GM19467 (cell line): Measurements from ENCODE around the gene NR6A1.

Experiments
- ATAC-seq: cut with Tn5 transposase; IDR thresholded peaks from one replicate; pipeline ENCODE4 v1.9.1; 2021; ENCODE audit warnings: mild to moderate bottlenecking, moderate library complexity; ENCODE audit not compliant: unreplicated experiment

Gene NR6A1

DNA sequence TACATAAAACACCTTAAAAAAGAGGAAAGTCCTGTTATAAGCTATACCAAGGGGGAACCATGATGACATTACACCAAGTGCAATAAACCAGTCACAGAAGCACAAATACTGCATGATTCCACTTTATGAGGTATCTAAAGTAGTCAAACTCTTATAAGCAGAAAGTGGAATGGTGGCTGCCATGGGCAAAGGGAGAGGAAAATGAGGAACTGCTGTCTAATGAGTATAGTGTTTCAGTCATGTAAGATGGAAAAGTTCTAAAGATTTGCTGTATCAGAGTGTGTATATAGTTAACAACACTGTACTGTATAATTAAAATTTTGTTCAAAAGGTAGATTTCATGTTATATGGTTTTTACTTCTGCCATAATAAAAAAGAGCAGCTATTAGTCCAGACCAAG lies 229.3 kb downstream of the NR6A1 start:
- no peak for ATAC-seq

DNA sequence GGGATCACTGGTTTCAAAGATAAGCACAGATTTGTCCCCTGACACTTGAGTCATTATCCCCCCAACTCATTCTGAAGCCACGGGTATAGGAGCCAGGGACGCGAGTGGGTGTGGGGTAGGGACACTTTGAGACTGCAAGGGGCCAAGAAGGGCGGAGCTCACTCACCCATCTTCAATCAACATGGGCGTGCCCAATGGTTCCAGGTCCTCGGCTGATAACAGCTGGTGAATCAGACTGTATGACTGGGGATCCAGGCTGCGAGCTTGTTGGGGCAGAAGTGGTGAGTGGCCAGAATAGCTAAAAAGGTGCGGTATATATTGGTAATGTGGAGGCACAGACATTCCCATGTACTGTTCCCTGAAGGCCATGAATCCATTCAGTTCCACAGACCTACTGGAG lies 233.2 kb downstream of the NR6A1 start:
- ATAC-seq = no peak

DNA sequence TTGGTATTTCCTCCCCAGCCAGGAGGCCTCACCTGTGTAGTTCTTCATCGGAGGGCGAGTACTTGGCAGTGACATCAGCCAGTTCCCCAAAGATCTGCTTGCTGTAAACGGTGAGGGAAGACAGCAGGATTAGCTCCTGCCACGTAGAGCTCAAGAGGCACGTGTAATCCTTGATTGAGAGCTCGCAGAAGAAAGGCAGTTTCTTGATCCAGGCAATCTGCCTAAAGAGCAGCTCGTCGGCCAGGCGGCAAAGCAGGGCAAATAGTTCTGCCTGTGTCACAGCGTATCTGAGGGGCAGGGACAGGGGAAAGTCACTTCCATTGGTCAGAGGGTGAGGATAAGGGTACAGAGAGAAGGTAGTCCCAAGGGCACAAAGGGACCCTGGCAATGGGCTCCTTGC lies 235.3 kb downstream of the NR6A1 start:
- ATAC-seq = no peak

DNA sequence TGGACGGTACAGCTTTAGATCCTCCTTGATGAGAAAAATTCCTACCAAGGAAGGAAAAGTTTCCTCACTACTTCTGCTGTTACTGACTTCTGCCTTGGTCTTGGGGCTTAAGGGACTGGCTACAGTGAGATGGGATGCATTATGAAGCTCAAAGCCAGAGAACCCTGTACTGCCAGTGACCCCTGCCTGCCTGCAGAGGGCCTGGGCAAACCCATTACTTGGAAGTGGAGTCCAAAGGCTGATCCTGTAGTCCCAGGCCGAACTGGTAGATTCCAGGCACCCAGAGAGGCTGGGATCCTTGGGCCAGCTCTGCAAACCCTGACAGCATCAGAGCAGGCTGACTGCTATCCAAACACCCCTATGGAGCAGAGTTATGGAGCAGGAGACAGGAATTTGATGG lies 238.2 kb downstream of the NR6A1 start:
- no peak for ATAC-seq

DNA sequence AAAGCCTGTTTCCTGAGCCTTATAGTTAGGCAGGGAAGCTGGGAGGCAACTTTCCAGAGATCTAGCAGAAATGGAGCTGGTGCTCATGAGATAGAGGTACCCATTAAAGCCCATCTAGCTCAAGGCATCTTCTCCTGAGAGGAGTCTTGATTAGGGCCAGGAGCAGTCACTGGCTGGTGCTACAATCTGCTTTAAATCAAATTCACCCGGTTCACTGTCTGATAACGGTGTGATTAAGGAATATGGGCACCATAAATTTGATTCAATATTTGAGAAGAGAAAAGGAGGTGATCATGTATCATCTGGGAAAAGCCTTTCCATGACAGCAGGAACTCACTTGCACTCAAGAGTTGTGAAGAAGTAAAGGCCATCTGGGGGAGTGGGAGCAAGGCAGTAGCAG lies 240.0 kb downstream of the NR6A1 start:
- ATAC-seq = no peak

DNA sequence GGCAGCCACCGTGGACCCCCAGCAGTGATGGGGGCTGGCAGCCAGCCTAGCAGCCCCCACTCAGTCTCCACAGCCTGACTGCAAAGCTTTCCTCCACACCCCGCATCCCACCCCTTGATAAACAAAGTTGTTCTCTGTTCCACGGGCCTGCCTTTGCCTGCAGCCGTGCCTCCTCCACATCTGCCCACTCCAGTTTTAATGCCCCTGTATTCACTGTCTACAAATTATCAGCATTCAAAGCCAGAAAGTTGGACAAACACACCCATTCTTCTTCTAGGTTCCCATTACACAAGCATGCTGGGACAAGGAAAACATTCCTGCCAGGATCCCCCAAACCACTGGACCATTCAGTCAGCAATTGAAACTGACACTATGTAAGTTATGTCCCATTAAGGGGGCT lies 240.9 kb downstream of the NR6A1 start:
- ATAC-seq = no peak

DNA sequence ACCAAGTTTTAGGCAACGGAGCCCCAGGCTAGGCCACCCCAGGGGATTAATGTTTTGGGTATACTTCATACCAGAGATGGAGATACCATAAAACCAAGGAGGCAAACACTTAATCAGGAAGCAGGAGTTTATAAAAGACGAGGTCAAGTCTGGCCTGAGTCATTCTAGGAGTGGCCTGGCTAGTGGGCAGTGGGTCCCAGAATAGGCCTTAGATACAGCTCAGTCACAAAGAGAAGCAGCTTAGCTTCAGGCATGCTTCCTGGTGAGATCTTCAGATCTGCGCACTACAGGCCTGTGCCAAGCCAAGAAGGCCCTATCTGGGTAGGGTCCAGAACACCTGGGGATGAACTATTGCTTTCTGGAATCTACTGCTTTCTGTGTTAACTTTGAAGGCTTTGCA lies 243.3 kb downstream of the NR6A1 start:
- no peak for ATAC-seq

DNA sequence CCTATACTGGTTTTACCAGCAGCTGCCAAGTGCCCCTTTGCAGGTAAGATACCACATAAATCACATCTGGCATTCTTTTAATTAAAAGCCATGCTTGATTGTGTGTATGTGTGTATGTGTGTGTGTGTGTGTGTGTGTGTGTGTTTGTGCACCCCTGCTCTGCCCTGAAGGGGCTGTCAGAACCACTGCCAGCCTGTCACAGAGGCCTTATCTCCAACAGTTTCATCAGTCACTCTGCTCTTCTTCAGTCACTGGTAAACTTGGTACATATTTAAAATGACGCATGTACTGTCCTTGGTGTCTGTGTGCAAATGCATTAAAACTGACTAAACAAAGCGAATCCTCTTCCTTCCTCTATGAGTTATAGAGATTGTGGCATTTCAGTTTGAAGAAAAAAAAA lies 244.9 kb downstream of the NR6A1 start:
- ATAC-seq = no peak

DNA sequence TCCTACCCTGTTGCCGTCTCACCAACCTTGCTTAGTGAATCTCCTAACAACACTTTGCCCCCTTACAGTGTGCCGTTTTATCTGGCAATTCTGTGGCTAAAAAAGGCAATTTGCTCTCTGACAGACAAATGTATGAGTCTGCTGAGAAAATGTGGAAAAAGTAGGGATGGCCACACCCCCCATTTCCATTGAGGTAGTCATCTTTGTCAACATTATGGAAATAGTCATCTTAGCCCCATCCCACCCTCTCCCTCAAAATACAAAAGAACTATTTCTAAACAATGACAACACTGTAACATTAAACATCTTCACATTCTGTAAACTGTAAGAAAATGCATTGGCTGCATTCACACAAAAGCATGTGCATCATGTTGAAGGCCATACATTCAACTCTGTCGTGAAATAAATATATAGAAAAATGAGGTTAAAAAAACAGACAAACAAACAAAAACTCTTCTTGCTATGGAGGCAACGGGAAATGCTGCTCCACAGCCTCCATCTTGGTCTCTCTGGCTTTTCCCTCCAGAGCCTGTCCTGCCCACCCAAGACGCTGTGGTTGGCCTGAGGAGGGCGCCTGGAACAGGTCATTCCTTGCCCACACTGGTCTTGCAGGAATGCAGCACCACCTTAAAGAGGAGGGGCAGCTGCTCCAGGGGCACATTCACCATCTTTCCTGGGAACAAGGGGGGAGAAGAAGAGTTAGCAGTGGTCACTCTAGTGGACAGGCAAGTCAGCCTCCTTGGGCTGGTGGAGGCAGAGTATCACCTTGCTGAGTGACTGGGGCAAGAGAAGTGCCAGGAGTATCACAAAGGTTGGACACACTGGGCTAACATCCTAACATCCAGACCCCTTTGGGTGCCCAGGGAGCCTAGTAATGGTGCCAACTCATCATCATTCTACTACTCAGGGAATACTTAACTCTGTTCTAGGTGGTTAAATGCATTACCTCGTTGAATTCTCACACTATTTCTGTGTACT lies 248.7 kb downstream of the NR6A1 start:
- no peak for ATAC-seq

DNA sequence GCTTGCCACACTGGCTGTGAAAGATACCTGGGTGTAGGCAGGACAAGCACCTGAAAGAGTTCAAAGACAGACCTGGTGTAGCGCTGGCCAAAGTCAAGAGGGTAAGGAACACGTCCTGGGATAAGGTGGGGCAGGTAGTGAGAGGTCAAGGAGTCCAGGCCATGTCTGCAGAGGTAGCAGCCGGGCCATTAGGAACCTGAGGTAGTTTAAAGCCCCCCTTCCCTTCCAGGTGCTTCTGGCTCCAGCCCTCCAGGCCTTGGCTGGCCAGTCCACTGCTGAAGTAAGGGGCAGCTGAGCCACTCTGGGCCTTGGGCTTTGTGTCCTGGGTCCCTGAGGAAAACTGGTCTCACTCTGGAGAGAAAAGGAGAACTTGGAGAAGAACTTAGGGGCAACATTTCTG lies 250.0 kb downstream of the NR6A1 start:
- no peak for ATAC-seq

DNA sequence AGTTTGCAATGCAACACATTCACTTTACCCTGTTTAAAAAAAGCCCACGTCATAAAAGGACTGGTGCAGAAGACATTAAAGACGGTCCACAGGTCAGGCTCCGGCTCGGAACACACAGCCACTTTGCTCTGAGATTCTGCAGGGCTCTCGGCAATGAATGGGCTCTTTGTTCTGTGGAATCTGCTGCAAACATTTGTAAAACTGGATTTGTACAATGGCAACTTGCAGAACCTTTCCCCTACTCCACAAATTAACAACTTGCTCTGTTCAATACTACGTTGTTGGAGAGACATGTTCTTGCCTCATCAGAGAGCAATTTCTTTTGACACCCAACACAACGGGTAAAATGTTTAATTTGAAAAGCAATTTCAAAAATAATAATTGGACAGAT lies 250.9 kb downstream of the NR6A1 start:
- ATAC-seq = no peak

DNA sequence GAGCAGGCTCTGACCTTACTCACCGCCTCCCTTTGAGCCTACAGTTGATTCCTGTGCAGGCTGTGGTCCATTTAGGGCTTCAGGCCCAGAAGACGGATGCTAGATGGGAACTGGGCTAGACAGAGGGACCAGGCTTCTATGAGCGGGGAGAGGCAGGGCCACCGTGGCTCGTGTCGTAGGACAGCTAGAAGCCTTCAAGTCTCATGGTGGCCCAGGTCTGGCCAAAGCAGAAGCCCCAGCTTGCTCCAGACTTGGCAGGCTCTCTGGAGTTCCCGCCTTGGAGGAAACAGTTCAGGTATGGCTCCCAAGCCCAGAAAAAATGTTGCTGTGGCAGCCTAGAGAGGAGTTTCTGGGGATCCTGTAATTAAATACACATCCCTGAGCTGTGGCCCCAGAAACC lies 253.0 kb downstream of the NR6A1 start:
- no peak for ATAC-seq

DNA sequence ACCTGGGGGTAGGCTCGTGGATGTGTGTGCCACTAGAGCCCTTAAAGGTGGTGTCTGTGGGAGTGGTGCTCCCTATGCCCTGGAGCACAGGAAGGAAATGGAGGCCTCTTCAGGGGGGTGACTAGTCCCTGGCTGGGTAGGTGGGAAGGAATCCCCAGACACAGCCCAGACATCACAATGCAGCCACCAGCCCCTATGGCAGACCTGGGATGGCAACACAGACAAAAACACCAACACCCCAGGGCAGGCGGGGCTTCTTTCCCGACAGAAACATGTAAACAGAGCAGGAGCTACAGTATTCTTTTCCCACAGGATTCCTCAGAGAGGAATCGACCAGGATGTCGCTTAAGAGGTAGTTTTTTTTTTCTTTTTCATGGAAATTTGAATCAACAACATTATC lies 253.5 kb downstream of the NR6A1 start:
- no peak for ATAC-seq

DNA sequence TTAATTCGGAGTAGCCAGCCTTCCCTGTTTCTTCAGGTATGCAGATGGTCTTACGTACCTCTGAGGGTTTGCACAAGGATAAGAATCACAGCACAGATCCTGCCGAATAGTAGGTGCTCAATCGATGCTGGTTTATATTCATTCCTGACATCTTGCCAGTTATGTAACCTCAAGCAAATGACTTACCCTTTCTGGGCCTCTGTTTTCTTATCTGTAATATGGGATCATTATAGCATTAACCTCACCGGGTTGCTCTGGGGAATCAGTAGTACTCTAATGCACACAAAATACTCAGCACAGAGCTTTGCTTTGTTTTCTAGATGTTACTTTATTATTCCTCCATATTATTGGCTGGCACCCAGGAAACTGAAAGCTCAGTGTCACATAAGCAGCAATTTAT lies 256.2 kb downstream of the NR6A1 start:
- ATAC-seq = no peak

DNA sequence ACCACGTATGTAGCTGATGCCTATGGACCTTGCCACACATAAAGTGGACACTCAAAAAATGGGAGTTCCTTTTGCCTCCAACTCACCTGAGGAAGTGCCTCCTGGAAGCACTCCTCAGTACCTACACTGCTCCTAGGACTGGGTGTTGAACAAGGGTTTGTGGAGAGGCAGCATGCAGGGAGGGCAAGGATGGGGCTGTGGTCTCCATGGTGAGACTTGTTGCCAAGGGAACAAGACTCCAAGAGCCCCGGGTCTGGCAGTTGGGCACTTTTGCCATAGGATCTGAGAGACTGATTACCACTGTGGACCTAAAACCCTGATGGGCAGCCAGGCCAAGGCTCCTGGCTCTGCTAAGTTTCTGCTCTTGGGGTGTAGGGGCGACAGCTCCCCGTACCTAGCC lies 257.0 kb downstream of the NR6A1 start:
- no peak for ATAC-seq

DNA sequence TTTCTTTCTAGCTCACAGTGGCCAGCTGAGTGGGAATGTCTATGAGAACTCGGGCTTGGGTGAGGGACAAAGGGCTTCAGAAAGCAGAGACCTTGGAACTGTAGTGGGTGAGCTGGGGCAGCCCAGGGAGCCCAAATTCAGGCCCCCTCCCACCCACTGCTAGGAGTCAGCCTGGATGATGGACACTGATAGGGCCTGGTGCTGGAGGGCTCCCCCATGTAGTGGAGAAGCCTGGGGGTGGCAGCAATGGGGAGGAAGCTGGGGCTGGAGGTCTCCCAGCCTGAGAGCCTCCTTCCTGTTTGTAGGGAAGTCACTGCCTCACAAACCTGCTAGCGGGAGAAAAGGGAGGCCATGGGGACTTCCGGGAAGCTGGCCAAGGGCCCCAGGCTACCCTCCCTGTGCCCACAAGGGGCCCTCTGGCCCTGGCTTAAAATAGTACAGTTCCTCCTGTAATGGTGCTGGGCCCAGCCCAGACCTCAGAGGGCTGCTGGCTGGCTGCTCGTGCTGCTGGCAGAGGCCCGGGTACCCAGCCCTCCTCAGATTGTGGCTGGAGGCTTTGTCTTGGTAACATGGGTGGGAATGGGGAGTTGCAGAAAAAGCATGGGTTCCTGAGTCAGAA lies 257.6 kb downstream of the NR6A1 start:
- no peak for ATAC-seq

DNA sequence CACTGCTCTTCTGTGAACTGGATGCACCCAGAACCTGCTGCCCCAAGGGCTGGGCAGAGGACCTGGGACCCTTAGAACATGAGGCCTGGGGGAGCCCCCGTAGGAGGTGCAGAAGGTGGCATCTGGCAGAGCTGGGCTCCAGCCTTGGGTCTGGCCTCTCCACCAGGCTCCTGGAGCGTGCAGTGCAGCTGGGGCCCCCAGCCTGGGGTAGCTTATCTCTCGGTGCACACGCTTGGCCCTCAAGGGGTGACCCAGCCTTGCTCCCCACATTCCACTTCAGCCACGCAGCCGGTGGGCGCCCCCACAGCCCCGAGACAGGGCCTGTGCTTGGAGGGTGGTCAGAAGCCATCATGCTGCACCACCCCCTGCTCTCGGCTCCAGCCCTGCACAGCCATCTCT lies 258.3 kb downstream of the NR6A1 start:
- ATAC-seq = no peak

DNA sequence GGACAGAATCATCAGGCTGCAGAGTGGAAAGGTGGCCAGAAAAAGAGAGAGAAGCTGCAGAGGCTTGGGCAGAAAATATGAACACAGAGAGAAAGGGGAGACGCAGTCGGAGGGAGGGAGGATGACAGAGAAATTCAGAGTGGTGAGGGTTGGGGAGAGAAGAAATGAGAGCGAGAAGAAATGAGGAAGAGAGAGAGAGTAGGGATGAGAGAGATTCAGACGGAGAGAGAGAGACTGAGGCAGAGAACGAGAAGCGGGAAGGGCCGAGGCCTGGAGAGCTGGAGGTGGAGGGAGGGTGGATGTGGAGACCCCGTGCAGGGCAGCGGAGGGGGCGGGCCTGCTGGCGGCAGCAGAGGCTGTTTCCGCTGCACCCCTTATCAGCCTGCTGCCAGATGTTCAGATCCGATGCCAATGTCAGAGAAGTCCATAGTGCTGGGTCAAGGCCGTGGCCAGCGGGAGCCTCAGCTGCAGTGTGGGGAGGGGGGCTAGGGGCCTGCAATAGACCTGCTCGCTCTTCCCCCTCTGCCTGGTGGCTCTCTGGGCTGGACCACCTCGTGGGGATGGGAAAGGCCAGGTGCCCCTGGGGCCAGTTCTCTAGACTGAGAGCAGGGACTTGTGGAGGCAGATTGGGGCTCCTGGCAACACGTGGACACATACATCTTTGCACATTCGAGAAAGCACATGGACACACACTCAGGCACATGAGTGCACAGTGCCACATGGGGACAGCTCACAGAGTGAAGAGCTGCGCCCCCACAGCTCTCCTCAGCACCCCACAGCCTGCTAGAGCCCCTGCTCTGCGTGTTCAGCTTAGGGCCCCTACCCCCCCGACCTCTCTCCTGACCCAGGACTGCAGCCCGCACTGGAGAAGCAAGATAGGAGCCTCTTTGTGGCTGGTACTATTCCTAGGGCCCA lies 259.0 kb downstream of the NR6A1 start:
- ATAC-seq = no peak

DNA sequence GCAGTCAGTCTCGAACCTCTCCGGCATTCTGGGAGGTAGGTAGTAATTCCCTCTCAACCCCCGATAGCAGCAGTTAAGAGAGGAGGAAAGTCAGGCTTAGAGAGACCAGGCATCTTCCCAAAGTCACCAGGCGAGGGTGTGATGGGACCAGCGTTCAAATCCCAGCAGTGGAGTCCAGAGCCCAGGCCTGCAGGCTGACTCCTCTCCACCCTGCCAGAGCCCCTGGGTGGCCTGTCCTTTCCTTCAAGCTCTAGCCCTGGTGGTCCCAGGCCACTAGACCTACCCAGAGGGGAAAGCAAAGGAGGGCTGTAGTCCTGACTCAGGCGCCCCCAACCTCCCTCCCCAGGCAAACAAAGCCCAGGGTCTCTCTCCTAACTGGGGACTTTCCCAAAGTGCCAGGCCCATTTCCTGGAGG lies 259.7 kb downstream of the NR6A1 start:
- ATAC-seq = no peak

DNA sequence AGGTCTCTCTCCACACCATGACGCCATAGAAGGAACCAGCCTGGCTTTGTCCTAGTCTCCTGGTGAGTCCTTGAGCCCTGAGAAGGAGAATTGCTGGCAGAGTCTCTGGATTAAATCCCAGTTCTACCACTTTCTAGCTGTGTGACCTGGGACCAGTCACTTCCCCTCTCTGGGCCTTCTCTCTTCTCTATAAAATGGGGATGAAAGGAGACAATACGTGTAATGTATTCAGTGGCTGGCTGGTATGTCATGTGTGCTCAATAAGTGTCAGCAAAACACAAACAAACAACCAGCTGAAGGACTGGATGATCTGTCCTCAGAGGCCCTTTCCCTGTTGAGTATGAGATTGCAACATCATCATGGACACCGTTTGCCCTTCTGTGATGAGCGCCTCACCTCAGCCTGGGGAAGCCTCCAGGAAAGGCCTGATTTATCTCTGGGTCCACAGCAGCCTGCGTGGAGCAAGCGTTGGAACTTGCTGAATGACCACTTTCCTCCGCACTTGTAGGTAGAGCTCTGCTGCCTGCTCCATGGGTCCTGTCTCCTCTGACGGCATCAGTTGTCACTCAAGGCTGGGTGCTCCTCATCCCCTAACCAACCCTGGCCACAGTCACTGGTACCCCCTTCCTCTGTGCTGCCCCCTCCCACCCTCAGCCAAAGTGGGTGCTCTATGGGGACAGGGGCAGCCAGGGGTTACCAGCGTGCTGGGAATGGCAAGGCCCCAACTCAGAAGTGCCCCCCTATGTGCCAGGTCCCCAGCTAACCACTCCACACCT lies 260.3 kb downstream of the NR6A1 start:
- ATAC-seq = no peak
